NCI-H1436 (cell line): ENCODE measurements around the gene EXOC3L2.
A peak's percentile ranks its signal among the peaks of the same experiment; 100 is the strongest.
"Not testable (repeated sequence)": the region's sequence is repeated elsewhere in the genome, so short reads cannot be mapped to it uniquely, and the experiment has no call there.

Source experiments
- DNase-seq: peaks from one replicate; lab custom pipeline; 2025; lab: John Stamatoyannopoulos, UW

EXOC3L2 gene

GRCh38 chr19:45255611-45256157, 10.5 kb upstream of the EXOC3L2 start:
- no peak for DNase-seq

- no peak for DNase-seq
Observed at GRCh38 chr19:45254044-45254531, 8.9 kb upstream of the EXOC3L2 start.

DNA sequence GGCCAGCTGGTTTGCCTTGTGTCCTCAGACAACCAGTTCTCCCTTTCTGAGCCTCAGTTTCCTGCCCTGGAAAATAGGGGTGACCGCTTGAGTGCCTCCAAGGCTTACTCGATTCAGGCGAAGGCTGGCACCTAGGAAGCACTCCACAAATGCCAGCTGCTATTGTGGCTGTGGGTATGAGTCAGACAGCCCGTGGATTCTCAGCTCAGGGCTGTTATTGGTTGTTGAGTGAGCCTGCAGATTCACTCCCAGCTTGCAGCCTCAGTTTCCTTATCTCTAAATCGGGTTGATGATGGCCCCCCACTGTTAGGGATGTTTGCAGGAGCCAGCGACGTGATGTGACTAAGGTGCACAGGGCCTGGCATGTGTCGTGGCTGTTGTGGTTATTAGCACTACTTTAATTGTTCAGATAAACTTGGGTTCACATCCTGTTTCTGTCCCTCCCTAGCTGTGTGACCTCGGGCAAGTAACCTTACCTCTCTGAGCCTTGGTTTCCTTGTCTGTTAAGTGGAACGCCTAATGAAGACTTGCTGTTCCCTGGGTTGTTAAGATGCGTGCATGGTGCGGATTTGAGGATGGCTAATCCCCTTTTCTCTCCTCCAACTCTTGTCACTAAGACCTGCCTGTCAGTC, 8.3 kb upstream of the EXOC3L2 start:
- DNase-seq, result no peak

DNA sequence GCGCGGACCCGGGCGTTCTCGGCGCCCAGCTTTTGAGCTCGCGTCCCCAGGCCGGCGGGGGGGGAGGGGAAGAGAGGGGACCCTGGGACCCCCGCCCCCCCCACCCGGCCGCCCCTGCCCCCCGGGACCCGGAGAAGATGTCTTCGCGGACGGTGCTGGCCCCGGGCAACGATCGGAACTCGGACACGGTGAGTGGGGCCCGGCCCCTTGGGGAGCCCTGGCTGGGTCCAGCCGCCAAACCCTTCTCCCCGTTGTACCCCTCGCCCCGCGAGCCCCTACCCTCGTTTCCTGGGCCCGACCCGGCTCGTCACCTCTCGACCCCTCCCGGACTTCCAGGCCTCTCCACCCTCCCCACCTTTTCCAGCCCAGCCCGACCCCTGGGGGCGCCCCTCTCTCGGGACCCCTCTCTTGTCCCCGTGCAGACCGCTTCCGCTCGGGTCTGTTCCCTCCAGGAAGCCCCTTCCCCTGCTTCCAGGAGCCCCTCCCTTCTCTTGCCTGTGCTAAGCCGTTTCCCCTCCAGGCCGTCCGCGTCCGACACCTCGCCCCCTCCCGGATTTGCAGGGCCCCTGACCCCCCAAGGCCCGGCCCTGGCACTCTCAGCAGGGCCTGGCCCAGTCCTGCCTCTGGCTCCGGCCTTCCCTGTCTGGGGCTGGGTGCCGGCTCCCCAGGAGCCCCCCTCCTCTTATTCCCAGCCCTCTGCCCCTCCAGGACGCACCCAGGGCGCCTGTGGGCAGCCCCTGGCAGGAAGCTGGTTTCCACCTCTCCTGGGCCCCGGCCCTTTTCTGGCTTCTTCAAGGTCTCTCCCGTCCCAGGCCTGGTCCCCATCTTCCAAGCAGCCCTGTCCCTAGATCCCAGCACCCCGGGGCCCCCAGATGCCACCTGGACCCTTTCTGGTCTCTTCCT, 6.5 kb upstream of the EXOC3L2 start:
- DNase-seq, result no peak

- DNase-seq, result peak; percentile 57
Observed at GRCh38 chr19:45250832-45251451, 5.7 kb upstream of the EXOC3L2 start, which contains the start of gene MARK4. Gene MARK4, plus strand, starts transcription at chr19:45251271. Its CDS starts 318 bp downstream, at chr19:45251589.

GRCh38 chr19:45250216-45250831, 5.1 kb upstream of the EXOC3L2 start:
- no peak for DNase-seq

DNA sequence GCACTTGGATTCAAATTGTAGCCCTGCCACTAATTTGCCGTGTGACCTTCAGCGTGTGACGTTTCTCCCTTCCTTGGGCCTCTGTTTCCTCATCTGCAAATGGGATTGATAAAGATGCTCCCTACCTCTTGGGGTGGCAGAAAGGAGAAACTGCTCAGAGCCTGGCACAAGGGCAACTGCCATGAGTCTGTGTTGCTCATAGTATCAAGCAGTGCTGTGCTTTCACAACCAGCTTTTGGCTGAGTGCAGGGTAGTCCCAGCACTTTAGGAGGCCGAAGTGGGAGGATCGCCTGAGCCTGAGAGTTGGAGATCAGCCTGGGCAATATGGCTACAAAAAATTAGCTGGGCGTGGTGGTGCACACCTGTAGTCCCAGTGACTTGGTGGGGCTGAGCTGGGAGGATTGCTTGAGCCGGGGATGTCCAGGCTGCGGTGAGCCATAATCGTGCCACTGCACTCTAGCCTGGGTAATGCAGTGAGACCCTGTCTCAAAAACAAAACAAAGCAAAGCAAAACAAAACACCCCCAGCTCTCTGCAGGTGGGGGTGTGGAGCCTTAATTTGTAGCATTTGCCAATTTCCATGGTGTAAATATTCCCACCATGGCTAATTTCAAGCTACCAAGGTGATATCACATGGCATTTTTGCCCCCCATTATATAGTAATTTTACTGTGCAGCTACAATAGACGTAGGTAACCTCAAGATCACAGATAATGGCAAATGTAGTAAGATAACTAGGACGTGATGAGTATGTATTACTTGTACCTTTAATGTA, 4.2 kb upstream of the EXOC3L2 start:
- no peak for DNase-seq

DNA sequence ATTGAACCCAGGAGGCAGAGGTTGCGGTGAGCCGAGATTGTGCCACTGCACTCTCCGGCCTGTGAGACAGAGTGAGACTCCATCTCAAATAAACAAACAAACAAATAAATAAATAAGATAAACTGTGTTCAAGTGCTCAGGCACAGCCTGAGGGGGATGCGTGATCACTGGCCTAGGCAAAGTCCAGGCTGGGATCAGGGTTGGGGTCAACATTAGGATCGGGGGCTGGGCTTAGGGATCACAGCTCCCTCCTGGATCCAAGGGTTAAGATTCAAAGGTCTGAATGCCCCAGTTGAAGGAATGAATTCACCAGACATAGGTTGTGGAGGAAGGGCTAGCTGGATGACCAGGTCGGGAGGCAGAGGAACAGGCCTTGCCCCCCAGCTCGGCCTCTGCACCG, 1.9 kb upstream of the EXOC3L2 start:
- no peak for DNase-seq

DNA sequence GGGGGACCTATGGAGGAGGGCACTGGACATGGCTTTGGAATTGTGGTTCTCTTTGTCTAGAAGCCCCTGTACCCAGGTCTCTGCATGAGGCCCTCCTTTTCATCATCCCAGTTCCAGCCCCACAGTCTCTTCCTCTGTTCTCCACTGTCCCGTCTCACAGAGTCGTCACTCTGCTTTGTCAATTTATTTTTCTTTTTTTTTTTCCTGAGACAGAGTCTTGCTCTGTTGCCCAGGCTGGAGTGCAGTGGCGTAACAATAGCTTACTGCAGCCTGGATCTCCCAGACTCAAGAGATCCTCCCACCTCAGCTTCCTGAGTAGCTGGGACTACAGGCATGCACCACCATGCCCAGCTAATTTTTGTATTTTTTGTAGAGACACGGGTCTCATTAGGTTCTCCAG, 619 bp upstream of the EXOC3L2 start:
- no peak for DNase-seq

GRCh38 chr19:45244133-45244794, 943 bp downstream of the EXOC3L2 start:
- DNase-seq, result no peak

DNA sequence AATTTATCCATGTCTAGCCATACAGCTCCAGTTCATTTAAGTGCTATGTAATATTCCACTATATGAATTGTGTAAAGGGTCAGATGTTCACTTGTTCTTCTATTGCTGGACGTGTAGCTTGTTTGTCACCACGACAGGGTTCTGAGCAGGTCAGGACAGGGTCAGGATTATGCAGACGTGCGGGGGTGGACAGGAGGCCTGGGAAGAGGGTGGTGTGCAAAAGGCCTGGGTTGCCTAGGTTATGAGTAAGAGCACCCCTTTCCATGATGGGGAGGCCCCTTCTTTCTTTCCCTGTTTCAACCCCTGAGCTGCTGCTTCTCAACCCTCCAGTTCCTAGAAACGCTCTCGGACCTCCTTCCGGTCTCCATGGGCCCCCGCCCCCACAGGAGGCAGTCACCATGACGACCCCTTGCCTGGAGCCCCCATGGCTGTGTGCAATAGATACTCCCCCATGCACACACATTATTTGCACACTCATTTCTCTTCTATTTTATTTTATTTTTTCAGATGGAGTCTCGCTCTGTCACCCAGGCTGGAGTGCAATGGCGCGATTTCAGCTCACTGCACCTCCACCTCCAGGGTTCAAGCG, 2.0 kb downstream of the EXOC3L2 start:
- DNase-seq, result no peak

DNA sequence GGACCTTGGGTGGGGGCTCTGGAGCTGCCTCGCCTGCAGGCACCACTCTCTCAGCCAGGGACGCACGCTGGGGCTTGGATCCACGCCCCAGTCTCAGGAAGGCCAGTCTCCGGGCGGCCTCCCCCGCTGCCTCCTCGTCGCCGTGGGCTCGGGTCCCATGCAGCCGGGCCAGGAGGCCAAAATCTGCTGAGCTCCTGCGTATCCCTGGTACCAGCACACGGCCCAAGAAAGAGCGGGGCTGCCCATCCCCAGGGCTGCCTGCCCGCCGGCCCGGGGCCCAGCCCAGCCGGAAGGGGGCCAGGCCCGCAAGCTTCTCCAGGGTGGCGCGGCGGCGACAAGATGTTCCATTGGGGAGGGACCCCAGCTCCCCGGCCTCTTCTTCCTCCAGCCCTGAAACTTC, 6.7 kb downstream of the EXOC3L2 start:
- DNase-seq, result no peak

DNA sequence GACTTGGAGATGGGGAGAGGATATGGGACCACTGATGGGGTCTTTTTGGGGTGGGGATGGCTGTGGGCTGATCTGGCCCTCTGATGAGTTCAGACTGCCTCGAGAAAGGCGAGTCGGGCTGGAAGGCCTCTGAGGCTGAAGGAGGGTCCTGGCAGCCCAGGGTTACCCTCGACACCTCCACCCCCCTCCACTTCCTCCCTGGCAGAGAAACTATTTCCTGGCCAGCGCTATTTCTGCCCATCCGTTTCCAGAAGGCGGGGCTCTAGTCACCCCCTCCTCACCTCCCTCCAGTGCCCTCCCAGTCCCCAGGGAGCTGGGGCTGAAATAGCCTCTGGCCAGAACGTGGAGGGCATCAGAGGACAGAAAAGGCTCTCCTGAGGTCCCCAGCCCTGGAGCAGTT, 9.7 kb downstream of the EXOC3L2 start:
- DNase-seq, result no peak

DNA sequence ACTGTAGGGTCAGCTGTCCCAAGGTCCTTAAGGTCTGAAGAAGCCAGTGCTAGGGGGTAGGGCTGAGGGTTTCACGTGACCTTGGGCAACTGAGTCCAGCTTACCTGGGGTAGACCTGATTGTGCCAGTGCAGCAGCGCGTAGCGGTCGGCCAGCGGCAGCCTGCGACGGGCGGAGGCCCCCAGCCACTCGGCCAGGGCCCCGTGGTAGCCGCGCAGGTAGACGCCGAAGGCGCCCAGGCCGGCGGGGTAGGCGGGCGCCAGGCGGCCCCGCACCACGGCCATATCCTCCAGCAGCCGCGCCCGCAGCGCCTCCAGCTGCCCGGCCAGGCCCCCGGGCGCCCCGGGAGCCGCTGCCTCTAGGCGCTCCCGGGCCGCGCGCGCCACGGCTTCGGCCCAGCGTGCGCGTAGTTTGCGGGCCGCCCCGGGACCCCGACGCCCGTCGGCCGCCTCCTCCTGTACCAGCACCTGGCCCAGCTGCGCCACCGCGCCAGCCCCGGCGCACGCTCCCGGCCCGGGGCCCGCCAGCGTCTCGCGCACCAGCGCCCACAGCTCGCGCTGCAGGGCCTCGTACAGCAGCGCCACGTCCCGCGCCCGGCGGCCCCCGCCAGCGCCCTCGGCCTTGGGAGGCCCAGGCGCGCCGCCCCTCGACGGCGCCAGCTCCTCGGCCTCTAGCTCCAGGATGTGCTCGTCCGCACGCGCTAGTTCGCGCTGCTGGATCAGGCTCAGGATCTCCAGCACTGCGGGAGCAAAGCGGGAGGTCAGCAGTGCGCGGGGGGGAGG, 10.9 kb downstream of the EXOC3L2 start:
- no peak for DNase-seq

DNA sequence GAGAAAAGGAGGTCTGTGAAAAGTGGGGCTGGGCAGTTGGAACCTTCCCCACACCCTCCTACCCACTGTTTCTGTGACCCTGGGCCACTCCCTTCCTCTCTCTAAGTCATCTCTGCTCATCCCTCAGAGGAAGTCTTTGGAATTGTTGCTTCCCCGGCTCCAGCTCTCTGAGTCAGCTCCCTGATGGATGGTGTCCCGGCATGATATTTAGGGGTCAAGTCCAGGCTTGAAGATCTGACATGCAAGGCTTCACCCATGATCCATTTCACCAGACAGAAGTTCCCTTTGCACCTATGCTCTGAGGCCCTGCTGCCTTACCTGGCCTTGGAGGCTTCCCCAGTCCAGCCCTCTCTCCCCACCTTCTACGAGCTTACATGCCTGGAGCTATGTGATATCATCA, 13.3 kb downstream of the EXOC3L2 start:
- DNase-seq, result no peak

DNA sequence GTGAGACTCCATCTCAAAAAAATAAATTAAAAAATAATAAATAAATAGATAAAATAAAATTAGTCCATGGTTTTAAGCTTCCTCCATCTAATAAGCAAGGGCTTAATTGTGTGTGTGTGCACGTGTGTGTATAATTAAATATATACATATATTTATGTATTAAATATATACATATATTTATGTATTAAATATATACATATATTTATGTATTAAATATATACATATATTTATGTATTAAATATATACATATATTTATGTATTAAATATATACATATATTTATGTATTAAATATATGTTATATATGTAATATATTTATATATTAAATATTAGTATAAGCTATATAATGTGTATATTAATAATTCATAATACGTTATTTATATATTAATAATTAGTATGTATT, 16.2 kb downstream of the EXOC3L2 start:
- DNase-seq, result not testable (repeated sequence)

DNA sequence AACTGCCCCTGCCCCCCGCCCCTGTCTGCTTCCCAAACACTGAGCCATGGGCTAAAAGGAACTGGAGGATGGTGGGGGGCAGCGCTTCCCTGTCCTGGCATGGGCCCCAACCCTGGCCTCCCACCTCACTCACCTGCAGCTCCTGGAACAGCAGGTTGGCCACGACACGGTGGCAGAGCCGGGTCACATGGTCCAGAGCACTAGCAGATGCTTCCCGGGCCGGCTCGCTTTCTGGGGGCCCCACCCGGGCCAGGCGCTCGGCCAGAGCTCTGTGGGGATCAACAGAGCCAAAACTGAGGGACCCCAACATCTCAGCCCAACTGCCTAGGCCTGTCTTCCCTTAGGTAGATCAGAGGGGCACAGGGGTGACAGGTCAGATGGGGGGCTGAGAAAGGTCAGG, 20.6 kb downstream of the EXOC3L2 start:
- no peak for DNase-seq

- DNase-seq, result no peak
Observed at GRCh38 chr19:45223879-45224278, 21.3 kb downstream of the EXOC3L2 start.

DNA sequence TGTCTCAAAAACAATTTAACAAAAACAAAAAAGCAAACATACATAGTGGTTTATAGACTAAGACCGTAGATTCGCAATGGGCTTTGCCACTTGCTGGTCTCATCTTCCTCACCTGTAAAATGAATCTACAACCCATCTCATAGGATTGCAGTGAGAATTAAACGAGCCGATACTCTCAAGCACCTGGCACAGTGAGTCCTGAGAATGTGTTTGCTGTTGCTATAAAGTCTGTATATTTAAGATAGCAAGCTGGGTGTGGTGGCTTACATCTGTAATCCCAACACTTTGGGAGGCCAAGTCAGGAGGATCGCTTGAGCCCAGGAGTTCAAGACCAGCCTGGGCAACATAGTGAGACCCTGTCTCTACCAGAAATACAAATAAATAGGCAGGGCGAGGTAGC, 22.5 kb downstream of the EXOC3L2 start:
- DNase-seq, result no peak
